Measurements from ENCODE around the gene AXIN2.
A peak's percentile ranks its signal among the peaks of the same experiment; 100 is the strongest.

AXIN2 gene

DNA sequence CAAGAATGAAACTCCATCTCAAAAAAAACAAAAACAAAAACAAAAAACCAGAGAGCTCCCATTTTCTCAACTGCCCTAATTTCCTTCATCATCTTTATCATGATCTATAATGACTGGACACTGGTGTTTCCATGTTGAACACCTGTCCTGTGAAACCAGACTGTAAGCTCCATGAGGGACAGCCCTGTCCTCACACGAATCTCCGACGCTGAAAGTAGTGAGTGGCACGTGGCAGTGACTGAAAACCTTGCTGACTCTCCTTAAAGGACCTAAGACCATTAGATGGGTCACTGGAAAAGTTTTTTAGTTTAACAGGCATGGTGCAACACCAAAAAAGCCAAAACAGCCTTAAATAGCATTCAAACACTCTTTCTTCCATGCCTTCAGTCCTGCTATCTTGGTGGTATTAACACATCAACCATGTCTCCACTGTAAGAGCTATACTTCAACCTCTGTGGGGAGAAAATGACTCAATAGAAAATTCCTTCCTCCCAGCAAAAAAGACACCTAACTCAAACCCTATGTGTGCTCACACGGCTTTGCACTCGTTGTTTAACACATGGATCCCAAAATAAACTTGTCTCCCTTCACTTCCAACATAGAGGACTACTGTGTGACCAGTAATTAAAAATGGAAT lies 8.3 kb downstream of the AXIN2 start:
- peak; percentile 51 for DNase-seq

DNA sequence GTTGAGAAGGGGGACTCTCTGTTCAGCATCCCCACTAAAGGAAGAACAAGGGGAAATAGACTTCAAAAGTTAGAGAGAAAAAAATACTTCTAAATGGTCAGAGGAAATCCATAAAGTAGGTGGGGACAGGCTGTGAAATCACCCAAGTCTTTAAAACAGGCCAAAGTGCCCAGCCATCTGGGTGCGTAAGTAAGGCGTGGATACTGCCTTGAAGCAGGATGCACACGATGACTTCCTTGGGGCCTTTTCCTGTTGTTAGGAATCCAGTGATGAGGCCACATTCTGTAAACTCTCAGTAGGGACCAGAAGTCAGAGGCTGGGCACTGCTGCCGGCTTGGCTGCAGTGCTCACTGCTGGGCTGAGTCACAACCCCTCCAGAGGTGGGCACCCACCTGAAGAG lies 9.2 kb downstream of the AXIN2 start:
- DNase-seq, result no peak

DNA sequence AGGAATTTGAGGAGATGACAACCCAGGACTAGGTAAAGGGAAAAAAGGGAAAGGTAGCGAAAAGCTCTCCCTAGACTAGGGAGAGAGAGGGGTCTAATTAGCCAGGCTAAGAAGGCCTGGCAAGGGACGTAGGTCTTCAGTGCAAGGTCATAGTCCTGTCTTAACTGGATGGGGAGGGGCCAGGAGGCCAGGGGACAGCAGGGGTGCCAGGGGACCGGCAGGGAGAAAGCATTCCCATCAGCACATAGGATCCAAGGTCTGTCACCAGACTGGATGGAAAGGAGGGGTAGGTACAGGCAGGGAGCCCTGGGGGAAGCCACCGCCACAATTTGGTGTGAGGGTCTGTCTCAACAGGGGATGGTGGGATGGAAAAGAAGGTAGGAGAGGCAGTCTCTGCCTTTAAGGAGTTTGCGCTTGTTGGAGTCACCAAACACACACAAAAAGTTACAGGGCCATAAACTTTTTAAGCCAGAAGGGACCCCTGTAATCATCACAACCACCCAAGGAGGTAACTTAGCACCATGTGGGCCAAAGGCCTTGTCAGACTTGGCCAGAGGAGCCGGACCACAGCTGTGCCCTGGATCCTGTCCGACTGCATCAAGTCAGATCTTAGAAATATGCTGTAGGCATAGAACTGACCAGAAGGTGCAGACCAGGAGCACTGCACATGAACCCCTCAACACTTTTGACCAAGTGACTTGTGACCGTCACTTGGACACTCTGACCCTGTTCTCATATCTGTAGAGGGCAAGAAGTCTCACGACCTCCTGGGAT lies 10.0 kb downstream of the AXIN2 start:
- DNase-seq, result no peak

DNA sequence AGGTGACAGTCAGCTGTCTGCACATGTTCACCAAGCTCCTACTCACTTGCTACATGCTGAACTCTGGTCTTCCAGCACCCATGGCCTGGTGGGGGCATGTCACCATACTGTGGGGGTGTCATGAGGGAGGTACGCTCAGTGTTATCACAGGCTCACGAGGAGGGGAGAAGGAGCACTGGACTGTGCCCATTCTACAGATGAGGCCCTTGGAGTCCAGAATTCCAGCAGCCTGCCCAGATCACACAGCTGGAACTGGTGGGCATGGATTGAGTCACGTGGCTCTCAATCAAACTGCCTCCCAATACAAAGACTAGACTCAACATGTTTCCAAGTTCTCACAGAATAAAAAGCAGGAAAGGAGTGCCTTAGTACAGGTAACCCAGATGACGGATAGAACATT lies 10.7 kb downstream of the AXIN2 start:
- no peak for DNase-seq

DNA sequence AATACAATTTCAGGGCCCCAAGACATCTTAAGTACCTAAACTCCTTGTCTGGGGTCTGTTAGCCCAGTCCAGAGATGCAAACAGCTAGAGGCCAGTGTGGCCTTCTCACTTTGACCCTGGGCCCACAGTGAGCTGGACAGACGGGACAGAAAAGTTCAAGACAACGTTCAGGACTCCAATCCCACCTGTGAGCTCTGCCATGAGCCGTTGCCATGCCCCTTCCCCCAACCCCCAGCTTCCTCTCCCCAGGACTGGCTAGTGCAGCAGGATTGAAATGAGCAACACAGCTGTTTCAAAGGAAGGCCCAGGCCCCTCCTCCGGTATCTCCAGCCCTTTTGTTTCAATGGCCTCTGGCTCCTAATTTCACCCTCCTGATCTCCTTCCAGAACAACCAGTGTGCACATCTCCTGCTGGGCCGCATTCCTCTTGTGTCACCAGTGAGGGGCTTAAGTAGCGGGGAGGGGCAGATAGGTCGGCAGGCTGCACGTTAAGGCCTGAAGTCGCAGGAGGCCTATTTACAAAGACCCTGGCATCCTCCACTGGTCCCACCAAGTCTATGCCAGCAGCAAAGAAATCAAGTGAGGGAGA lies 11.3 kb downstream of the AXIN2 start:
- DNase-seq, result no peak

DNA sequence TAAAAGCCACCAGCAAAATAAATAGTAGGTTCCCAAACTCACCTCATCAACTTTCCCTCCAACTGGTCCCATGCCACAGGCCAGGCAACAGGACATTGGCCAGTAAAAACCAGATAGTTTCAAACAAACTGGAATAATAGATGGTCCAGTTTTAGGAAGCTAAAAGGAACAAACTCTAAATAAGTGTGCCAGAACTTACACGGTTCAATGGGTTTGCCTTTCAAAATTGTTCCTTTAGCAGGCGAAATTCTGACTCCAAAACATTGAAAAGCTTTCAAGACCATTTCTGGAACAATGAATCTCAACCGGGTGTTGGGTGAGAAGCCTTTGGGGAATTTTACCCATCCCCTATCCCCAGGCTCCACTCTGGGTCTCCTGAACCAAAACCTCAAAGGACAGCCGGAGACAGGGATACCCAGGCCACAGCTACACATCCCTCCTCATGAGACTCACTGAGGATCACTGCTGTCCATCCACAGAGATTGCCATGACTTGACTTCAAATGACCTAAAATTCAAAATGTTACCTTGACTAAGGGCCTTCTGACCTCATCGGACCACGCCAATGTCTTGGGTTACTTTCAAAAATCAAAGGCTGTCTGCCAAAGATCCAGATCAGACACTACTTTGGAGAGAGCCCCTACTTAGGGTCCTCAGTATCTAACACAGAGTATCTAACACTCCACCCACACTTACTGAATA lies 13.0 kb downstream of the AXIN2 start:
- DNase-seq, result no peak

DNA sequence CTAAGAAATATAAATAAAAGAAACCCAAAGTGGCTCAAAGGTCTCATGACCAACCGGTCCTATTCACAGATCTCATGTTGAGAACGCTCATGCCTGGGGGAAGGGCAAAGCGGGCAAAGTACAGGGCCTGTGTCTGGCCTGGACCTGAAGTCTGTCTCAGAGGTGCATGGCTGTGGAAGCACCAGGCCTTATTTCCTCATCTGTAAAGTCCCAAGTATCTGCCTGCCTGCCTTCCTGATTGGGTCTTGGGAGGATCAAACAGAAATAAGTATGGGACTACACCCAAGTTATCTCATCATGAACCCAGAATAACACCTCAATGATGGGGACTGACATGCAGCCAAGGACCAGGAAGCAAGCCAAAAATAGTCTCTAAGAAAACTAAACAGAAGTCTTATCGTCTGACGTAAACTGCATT lies 14.2 kb downstream of the AXIN2 start:
- DNase-seq, result no peak

DNA sequence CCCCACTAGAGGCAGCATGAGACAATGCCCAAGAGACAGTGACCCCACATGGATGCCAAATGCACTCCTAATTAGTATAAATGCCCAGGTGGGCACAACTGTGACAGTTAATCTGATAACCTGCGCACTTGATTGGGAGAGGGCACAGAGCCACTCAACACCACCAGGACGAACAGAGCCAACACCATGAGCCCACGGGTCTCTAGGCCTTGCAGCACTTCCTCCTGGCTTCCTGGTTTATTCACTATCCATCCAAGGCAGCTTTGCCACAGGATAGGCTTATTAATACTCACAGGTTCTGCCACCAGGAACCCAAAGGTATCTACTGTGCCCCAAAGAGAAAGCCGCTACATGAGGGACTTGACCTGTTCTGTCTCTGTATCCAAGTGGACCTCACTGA lies 14.9 kb downstream of the AXIN2 start:
- DNase-seq, result no peak

DNA sequence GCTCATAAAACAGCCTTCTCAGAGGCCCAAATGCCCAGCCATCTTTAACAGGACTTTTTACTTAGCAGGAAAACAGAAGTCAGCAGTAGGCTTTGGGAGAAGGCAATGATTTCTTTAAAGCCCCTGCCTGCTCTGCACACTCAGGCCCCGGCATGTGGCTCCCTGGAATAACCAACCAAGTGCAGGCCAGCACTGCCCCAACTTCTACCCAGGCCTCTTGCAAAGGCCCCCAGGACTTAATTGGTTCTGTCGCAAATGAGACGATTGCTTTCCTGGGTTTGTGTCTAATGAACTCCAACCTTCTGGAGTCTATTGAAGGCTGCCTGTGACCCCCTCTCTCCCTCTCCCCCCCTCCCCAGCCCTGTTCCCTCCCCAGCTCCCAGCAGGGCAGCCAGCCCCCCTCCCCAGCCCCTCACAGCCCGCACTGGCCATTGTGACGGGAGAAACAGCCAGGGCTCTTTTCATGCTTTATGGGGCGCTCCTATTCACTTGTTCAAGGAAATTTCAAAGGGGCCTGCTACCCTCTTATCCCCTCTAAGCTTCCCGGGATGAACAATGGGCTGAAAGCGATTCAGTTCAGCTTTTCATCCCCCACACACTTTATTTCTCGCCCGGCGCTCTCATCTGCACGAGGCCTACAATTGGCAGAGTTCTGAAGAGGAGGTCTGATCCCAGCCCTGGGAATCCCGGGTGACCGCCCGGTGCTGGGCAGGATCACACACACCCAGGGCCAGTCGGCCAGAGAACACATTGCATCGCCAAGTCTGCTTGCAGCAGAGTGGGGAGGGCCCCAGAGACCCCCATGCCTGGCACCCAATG lies 15.5 kb downstream of the AXIN2 start:
- no peak for DNase-seq

DNA sequence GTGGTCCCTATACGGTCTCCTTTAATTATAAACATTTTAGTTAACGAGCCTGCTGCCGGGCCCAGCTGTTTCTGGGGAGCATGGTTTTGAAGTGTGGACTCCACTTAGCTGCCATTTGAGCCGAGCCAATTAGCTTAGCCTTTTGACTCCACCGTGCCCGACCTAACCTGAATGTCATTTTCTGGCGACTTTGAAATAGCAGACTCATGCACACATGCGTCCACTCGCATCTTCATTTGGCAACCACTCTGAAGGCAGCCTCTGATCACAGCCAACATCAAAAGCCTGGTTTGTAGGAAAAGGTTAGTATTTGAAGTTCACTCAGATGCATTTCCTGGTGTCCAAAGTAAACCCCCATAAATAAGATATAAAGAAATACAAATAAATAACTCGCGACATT lies 16.8 kb downstream of the AXIN2 start:
- DNase-seq, result no peak

DNA sequence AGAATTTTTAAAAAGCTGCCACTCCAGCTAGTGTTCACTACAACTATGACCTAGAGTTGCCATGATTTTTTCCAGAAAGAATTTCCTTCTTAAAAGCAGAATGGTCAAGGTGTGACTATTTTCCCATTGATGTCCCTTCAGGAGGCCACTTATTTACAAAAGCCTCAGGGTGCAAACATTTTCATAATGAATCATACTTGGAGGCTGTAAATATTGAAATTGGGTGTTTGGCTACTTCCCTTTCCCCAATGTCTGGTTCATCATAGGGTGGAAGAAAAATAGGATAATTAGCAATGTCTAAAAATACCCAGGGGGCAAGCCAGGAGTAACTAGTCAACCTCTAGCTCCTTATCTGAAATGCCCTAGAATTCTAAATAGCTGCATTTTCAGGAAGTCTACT lies 18.8 kb downstream of the AXIN2 start:
- no peak for DNase-seq

DNA sequence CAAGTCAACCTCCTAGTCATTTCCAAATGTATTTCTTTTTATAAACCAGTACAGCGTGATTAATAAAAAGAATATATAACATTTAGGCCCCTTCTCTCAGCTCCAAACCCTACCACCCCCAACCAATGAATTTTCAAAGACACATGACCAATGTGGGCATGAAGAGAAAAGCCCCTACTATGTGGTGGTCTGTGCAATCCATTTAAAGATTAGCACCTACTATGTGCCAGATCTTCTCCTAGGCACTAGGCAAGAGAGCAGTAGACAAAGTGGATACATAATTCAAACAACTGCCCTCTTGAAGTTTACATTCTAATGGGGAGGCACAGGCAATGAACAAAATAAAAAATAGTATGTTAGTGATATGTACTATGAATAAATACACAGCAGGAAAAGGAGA lies 19.4 kb downstream of the AXIN2 start:
- DNase-seq, result no peak

DNA sequence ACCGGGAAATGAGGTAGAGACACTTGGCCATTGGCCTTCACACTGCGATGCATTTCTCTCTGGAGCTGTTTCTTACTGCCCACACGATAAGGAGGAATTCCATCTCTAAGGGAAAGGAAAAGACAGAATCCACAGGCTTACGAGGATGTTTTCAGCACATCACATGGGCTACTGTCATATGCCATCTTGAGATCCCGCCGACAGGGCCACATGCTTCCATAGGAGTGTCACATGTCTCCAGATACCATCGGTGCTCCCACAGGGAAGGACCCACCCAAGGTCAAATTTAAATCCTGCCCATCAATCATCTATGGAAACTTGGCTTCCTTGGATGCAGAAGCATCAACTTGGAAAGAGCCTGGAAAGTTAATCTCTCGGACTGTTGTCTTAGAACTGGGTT lies 20.0 kb downstream of the AXIN2 start:
- DNase-seq, result no peak

DNA sequence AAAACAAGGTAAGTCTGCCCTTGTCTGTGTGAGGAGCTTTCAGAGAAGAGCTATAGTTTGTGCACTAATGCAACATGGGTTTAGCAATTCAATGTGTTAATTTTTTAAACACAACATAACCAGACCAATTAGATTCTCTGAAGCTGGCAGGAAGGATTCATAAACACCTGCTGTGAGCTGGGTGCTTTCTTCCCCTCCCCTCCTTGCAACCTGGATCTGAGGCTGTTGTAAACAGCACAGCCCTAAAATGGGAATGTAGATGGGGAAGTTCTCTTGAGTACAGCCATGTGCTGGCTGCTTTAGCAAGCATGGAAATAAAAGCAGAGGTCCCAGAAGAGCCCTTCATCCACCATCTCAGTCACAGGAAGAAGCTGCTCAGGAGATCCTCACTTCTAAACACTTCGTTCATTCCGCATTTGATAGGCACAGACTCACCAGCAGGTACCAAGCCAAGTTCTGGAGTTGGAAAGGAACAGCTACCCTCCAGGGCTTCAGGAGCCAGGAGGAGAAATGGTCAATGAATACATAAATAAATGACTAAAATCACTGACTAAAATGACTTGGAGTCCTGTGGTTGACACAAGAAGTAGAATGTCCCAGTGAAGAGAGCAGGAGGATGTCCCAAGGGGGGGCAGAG lies 21.7 kb downstream of the AXIN2 start:
- DNase-seq, result no peak

DNA sequence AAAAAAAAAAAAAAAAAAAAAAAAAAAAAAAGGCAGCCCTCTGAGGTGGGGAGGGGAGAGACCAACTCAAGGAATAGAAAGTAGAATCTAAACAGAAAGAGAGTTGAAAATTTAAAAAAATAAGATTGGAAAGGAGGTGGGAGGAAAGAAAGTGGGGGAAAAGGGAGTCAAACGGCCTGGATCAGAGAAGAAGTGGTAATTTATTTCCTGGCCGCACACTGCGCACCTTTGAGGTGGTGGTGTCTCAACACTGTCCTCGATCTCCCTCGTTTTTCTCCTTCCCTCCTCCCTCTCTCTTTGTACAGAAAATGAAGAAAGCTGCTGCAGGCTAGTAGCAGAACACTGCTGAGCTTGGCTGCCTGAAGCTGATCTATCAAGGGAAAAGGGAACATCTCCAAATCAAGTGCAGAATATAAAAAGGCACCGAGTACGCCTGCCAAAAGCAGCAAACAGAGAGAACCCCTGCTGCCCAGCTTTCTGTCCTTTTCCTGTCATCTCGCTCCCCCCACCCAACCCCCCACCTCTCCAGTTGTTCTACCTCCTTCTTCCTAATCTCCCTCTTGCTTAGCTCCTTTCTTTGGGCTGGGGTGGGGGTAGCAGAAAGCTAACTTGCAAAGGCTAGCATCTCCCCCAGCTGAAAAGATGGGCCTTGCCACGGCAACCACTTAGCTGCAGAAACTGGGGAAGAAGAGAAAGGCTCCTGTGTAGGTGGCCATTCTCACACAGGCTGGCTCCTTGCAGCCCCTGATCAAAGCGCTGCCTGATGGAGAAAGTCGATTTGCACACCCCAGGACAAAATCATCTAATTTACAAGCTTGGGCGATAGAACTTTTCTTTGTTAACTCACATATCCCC lies 22.5 kb downstream of the AXIN2 start:
- no peak for DNase-seq

DNA sequence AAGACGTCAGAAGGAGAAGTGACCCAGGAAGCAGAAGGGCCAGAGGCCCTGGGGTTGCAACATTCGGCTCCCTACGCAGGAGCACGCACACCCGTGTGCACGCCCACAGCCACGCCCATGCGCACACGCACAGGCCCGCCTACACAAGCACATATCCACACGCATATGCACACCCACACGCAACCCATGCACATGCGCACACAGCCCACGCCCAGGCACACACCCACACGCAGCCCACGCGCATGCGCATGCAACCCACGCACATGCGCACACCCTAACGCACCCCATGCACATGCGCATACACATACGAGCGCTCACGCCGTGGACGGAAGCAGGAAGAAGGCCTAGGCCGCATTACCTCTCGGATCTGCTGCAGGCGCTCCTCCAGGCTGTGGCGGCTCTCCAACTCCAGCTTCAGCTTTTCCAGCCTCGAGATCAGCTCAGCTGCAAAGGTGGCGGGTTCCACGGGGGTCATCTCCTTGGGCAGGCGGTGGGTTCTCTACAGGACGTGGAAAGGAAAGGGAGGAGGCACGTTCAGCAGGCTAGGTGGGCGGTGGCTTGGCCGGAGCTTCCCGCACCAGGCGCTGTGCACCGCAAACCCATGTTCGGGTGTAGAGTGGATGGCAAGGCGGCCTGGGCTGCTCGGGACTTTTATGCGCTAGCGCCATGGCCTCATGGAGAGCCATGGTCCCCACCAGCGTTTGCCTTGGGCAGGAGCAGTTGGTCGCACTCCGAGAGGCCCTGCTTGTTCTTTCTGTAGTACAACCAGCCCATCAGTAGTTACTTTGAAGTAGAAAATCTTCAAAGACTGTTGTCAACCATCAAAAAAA lies 23.4 kb downstream of the AXIN2 start:
- no peak for DNase-seq

DNA sequence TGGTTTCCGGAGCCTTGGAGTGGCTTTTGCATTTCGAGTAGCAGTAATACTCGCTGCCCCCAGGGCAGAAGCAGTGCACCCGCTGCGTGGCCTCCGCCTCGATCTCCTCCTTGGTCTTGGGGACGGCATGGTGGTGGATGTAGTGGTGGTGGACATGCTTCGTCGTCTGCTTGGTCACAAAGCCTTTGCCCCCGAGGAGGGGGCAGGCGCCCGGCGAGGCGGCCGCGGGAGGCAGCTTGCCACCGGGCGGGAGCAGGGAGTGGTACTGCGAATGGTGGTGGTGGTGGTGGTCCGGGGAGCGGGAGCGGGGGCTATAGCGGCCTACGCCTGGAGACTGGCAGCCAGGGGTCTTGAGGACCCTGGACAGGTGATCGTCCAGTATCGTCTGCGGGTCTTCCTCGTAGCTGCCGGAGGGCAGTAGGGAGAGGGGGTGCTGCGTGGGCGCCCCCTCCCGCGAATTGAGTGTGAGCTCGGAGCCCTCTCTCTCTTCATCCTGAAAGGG lies 24.1 kb downstream of the AXIN2 start:
- no peak for DNase-seq

DNA sequence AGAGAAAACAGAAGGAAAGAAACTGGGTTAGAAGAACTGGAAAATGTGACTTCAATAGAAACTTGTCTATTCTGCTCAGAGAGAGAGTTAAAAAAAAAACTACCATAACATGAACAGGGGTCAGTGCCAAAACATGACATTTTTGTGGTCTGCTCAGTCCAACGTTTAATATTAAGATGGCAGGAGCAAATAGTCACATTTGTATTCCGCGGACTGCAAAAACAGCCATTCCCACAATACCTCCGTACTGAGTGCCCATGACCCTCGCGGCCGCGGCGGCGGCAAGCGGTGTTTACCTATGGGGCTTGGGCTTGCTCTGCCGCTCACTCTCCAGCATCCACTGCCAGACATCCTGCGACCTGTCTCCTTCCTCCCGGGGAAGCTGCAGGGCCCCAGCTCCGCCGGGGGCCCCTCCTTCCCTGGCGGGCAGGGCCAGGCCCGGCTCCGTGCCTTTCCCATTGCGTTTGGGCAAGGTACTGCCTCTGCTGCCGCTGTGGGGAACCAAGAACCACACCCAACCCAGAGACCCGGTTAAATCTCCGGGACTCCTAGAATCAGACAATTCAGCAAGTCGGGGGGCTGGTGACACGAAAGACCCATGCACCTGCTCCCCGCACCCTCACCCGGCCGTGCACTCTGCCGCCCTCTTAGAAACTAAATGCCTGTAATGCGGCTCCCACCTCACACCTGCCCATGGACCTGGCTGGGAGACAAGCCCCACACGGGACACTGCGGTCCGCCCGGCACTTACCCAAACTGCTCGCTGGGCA lies 24.7 kb downstream of the AXIN2 start:
- DNase-seq, result no peak

DNA sequence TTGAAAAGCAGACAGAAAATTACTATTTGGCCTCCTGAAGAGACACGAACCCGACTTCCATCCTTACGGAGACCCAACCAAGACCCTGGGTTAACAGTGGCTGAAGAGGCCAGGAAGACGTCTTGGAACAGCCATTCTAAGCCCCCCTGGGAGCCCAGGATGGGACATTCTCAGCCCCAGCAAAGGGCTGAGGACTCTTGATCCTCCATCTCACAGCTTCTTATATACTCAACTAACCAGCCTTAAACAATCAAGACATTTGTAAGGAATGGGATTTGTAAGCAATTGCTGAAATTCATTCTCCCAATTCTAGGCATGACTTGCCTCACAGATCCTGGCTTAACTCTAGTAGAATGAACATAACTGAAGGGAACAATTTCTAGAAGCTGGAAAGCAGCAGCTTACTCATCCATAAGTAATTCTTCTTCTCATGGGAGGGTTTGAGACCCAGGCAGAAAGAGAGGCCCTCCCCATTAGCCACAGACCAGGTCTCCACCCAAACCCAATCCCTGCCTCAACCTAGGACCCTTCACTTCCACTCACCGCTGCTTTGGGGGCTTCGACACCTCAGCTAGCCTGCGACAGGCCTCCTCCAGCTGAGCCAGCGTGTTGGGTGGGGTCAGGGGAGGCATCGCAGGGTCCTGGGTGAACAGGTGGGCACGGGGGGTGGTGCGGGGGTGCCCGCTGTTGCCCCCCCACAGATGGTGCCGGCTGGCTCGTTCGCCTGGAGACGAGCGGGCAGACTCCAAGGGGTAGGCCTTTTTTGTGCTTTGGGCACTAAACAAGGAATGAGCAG lies 25.5 kb downstream of the AXIN2 start:
- DNase-seq, result no peak
